RWPE1 (cell line): ENCODE measurements around the gene CORO2B.

Experiments used
- CTCF ChIA-PET: fragments of 350-600 bp; sonication (Branson Sonifier 250); formaldehyde crosslinking; extraction: SDS; loops from one replicate; lab custom pipeline; 2021; lab: Yijun Ruan, JAX
- POLR2A ChIA-PET: fragments of 400-600 bp; formaldehyde crosslinking; extraction: SDS; loops from one replicate; lab custom pipeline; 2020; ENCODE audit warnings: antibody characterized with exemption; ENCODE audit not compliant: low non-redundant PET; lab: Yijun Ruan, JAX
- DNase-seq: peaks from one replicate; pipeline ENCODE4 v3.0.0; 2012; ENCODE audit warnings: low spot score
- H3K27ac ChIP-seq: fragments of 450-650 bp; 2 replicates; pipeline ENCODE4 v1.5.1; 2017
- TF ChIP-seq, protein P1 (sequence below): fragments of 450-650 bp; conservative IDR thresholded peaks from 2 replicates; pipeline ENCODE4 v1.5.1; 2017; ENCODE audit warnings: low read depth, mild to moderate bottlenecking

Gene CORO2B

DNA sequence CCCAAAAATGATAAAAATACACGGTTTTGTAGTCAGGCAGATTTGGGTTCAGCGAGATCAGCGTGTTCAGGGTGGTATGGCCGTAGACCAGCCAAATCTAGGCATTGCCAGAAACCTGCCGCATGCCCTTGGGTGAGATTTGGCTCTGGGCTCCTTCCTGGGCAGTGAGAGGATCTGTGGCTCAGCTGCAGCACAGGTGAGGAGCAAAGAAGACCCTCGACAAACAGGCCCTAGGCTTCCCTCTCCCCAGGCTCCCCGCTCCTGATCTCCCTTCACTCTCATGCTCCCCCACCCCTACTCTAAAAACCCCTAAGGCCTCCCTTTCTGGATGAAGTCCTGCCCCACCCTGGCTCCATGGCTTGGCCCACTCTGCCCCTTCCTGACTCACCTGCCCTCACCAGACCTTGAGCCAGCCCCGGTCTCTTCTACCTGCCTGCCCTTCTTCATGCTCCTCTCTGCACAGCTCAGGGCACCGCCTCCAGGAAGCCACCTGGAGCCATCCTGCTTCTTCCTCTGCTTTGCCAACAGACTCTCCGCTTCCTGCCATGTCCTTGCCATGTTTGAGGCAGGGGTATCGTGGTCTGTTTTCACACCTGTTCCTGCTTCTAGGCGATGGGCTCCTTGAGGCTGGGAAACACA is 88.1 kb downstream of the CORO2B start:
- TF ChIP-seq, protein P1, sequence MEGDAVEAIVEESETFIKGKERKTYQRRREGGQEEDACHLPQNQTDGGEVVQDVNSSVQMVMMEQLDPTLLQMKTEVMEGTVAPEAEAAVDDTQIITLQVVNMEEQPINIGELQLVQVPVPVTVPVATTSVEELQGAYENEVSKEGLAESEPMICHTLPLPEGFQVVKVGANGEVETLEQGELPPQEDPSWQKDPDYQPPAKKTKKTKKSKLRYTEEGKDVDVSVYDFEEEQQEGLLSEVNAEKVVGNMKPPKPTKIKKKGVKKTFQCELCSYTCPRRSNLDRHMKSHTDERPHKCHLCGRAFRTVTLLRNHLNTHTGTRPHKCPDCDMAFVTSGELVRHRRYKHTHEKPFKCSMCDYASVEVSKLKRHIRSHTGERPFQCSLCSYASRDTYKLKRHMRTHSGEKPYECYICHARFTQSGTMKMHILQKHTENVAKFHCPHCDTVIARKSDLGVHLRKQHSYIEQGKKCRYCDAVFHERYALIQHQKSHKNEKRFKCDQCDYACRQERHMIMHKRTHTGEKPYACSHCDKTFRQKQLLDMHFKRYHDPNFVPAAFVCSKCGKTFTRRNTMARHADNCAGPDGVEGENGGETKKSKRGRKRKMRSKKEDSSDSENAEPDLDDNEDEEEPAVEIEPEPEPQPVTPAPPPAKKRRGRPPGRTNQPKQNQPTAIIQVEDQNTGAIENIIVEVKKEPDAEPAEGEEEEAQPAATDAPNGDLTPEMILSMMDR: no peak
- CTCF ChIA-PET: interaction anchor here (1.2 kb wide), 2 partner anchors 113 to 117 kb away, joined by 3 read pairs; no protein-coding TSS in a partner anchor
- no peak for DNase-seq
- POLR2A ChIA-PET: no interaction called here
- no peak overlapping the region for H3K27ac ChIP-seq

GRCh38 chr15:68667800-68668625 is 89.2 kb downstream of the CORO2B start:
- TF ChIP-seq, protein P1: no peak
- DNase-seq: no peak
- H3K27ac ChIP-seq: no peak overlapping the region
- CTCF ChIA-PET: interaction anchor here (0.6 kb wide), 1 partner anchor 28 kb away, joined by 4 read pairs; no protein-coding TSS in a partner anchor
- POLR2A ChIA-PET: no interaction called here

- TF ChIP-seq, protein P1: no peak
- POLR2A ChIA-PET: no interaction called here
- no peak for DNase-seq
- CTCF ChIA-PET: interaction anchor here (1.3 to 1.5 kb wide), 2 partner anchors 114 to 119 kb away, joined by 5 read pairs; no protein-coding TSS in a partner anchor
- H3K27ac ChIP-seq: no peak overlapping the region
Observed at GRCh38 chr15:68668926-68669600, 90.3 kb downstream of the CORO2B start.

DNA sequence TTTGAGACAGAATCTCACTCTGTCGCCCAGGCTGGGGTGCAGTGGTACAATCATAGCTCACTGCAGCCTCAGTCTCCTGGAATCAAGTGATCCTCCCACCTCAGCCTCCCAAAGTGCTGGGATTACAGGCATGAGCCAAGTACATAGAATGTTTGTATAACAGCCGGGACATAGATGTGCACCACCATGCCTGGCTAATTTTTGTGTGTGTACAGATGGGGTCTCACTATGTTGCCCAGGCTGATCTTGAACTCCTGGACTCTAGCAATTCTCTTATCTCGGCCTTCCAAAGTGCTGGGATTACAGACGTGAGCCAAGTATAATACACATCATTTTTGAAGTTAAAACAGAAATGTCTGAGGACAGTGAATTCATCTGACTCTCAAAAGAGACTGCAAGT is 93.5 kb downstream of the CORO2B start:
- H3K27ac ChIP-seq: no peak overlapping the region
- TF ChIP-seq, protein P1: no peak
- no peak for DNase-seq
- POLR2A ChIA-PET: no interaction called here
- CTCF ChIA-PET: interaction anchor here (0.6 to 4.6 kb wide), 2 partner anchors 44 to 121 kb away, joined by 3 to 90 read pairs; no protein-coding TSS in a partner anchor

- TF ChIP-seq, protein P1: peak; percentile 11; the same call in 1 of the 2 replicates
Observed at GRCh38 chr15:68672781-68673205, 94.0 kb downstream of the CORO2B start.

GRCh38 chr15:68674975-68675374 is 96.2 kb downstream of the CORO2B start:
- peak; percentile 35 for DNase-seq
- ChIA-PET POLR2A (no interaction called here), CTCF (interaction anchor here (0.6 to 4.6 kb wide), 10 partner anchors 11 to 368 kb away, joined by 3 to 90 read pairs (median 6); no protein-coding TSS in a partner anchor)
- TF ChIP-seq, protein P1: no peak
- no peak overlapping the region for H3K27ac ChIP-seq

More at GRCh38 chr15:68672781-68673205, 94.0 kb downstream of the CORO2B start:
- no peak overlapping the region for H3K27ac ChIP-seq
- ChIA-PET POLR2A (no interaction called here), CTCF (interaction anchor here (0.6 to 4.6 kb wide), 4 partner anchors 44 to 121 kb away, joined by 3 to 90 read pairs (median 36); no protein-coding TSS in a partner anchor)
- no peak for DNase-seq
